Ovary (tissue), 3 donors: ENCODE data around the gene TOP3B.

ENCODE experiments used
- CTCF ChIP-seq, 3 donors: fragments of 450-650 bp in 2 of 3; fragments of 200-600 bp in 1 of 3; IDR thresholded peaks; one replicate each; pipeline versions ENCODE4 v1.5.1 to v1.8.0; 2016 to 2022; ENCODE audit warnings: antibody characterized with exemption in 3 of 3, mild to moderate bottlenecking in 1 of 3
- EP300 ChIP-seq: sonication (generic); formaldehyde crosslinking; IDR thresholded peaks from one replicate; pipeline ENCODE4 v1.6.1; 2017; ENCODE audit warnings: antibody characterized with exemption
- donor health status: DM: no; HTN: no; CAD: no.

GRCh38 chr22:21961886-21962654 is 20.5 kb downstream of the TOP3B start:
- TF ChIP-seq CTCF (IDR thresholded peaks at IDR 0.05) (no peak), EP300 (no peak)
